HG03520 (cell line): ENCODE measurements around the gene PROC.
A peak's percentile ranks its signal among the peaks of the same experiment; 100 is the strongest.

Source experiments
- ATAC-seq: cut with Tn5 transposase; IDR thresholded peaks from one replicate; pipeline ENCODE4 v1.9.1; 2021; ENCODE audit warnings: mild to moderate bottlenecking, moderate library complexity; ENCODE audit not compliant: unreplicated experiment

PROC gene

GRCh38 chr2:127418300-127419111 is at the start of gene PROC:
Gene PROC, plus strand, starts transcription at chr2:127418427. Its CDS starts 1,516 bp downstream, at chr2:127419943.
- no peak for ATAC-seq

- no peak for ATAC-seq
Observed at GRCh38 chr2:127370010-127370409, 48.2 kb upstream of the PROC start.

GRCh38 chr2:127371037-127371436 is 47.2 kb upstream of the PROC start:
- no peak for ATAC-seq

GRCh38 chr2:127373362-127374083 is 44.7 kb upstream of the PROC start:
- no peak for ATAC-seq

- no peak for ATAC-seq
Observed at GRCh38 chr2:127376257-127376656, 42.0 kb upstream of the PROC start.

DNA sequence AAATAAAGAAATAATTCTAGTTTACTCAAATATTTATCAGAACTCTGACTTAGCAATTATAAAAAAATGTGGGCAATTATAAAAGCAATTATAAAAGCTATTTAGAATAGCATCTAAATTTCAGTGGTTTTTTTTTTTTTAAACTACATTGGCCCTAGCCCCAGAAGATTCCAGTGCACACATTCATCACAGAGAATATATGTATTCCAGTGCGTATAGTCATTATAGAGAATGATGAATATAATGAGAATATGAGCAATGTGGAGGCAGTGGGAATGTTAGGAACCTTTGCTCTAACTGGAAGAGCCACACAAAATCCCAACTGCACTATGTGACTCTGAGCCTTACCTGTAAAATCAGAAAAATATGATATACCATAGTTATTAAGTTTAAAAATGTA is 41.0 kb upstream of the PROC start:
- no peak for ATAC-seq

GRCh38 chr2:127378720-127379119 is 39.5 kb upstream of the PROC start:
- no peak for ATAC-seq

DNA sequence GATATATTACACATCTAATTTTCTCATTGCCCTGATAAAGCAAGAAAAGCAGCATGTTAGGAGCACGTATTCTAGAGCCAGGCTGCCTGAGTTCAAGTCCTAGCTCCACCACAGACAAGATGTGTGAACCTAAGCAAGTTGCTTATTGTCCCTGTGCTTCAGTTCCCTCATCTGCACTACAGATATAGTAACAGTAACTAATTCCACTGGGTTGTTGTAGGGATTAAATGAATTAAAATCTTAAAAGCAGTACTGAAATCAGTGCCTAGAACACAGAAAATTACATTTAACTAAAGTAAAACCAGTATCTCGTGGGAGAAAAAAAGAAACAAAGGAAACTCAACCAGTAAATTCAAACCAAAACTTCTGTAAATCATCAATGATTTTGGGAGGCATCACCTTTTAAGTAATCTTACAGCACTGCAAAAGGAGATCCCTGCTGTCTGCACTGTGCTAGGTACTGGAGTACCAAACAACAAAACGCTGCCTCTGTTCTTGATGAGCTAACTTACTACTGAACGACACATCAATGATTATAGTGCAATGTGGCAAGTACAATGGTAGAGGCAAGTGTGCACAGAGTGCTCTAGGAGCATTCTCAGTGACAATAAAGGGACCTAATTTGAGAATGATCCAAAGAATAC is 38.4 kb upstream of the PROC start:
- ATAC-seq, result no peak

DNA sequence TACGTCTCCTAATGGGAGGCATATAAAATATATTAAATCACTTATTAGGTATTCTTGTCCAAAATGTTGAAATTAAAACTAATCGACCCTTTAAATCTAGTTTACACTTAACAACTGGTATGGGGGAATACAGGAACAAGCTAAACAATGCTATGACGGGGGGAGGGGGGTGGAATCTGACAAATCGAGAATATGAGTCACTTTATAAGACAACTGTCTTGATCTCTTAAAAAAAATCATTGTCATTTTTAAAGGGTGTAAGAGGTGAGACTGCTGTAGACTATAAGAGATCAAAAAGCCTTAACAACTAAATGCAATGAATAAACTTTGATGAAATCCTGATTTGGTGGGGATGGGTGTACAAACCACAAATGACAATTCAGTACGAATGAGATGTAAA is 36.5 kb upstream of the PROC start:
- no peak for ATAC-seq

DNA sequence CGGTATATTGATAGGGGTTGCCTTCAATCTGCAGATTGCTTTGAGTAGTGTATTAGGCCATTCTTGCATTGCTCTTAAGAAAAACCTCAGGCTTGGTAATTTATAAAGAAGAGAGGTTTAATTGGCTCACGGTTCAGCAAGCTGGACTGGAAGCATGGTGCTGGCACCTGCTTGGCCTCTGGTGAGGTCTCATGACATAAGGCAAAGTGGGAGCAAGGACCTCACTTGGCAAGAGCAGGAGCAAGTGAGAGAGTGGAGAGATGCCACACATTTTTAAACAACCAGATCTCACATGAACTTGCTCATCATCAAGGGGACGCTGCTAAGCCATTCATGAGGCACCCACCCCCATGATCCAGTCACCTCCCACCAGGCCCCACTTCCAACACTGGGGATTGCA is 35.4 kb upstream of the PROC start:
- ATAC-seq, result no peak

DNA sequence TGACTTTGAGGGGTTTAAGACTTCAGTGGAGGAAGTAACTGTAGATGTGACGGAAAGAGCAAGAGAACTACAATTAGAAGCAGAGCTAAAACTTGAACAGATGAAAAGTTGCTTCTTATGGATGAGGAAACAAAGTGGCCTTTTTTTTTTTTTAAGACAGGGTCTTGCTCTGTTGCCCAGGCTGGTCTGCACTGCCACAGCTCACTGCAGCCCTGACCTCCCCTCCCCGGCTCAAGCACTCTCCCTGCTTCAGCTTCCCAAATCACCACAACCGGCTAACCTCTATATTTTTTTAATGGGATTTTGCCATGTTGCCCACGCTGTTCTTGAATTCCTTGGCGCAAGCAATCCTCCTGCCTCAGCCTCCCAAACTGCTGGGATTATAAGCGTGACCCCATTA is 33.7 kb upstream of the PROC start:
- no peak for ATAC-seq

- no peak for ATAC-seq
Observed at GRCh38 chr2:127386246-127386645, 32.0 kb upstream of the PROC start.

DNA sequence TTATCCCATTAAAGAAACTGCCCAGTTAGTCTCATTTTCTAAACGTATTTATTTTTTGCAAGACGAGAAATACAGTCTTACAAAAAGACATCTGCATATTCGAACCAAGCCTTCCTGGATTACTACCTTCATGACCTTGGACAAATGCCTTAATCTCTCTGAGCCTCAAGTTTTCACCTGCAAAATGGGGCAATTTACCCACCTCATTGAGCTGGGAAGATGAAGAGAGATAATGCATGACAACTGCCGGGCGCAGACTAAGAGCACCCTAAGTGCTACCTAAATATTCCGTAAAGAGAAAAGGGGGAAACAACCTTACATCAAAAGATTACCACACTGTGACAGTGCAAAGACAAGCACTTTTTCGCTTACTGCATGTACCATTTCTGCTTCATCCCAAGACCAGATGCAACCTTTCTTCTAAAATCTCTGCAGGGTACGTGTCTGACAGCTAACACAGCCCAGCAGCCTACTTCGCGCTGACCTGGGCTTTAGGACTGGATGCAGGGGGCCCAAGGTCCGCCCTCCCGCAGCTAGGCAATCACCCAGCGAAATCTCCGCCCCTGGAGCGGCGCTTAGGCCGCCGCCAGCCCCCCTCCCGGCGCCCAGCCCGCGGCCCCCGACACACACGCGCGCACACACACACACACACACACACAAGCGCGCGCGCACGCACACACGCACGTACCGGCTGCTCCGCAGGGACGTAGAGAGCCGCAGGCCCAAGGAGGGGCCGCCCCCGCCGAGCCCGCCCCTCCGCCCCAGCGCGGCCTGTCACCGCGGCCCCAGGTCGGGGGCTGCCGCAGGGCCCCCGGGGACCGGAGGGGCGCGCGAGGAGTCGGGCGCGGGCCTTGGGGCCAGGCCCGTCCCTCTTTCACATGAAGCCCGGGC is 31.2 kb upstream of the PROC start:
- ATAC-seq, result peak; percentile 56

DNA sequence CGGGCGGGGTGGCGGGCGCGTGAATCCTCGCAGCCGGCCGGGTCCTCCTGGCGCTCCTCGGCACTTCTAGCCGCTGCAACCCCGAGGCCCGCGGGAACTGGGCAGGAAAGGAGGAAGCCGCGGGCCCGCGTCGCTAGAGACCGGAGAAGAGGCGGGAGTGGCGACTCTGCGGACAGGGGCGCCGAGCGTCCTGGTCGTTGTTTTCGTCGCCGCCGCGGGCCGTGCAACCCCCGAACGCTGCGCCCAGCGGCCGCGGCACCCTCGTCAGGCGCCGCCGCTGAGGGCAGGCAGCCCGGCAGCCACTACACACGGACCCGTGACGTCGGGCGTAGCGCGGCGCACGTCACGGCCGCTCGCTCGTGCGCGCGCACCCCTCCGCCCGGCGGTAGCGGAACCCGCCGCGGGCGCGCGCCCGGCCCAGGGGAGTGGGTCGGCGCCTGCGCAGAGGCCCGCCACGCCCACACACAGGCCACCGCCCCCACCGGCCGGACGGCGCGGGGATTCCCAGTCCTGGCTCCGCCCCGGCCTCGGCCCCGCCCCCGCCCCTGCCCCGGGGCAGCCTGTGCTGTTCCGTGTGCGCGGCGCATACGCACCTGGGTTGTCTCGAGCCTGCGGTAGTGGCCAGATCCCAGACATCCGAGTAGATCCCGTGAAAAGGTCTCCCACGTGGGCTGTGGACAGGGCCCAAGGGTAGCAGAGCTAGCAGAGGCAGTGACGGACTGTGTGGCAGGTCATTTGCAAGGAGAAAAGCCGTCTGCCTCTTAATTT is 30.4 kb upstream of the PROC start, which contains the start of gene MAP3K2:
MAP3K2 (minus strand) TSS at position 321 of the 768 bp plus-strand sequence. CDS start 44,846 bp downstream, outside the sequence.
- peak; percentile 71 for ATAC-seq

- peak; percentile 10 for ATAC-seq
Observed at GRCh38 chr2:127388423-127389164, 29.6 kb upstream of the PROC start.

- no peak for ATAC-seq
Observed at GRCh38 chr2:127389778-127390435, 28.3 kb upstream of the PROC start.

DNA sequence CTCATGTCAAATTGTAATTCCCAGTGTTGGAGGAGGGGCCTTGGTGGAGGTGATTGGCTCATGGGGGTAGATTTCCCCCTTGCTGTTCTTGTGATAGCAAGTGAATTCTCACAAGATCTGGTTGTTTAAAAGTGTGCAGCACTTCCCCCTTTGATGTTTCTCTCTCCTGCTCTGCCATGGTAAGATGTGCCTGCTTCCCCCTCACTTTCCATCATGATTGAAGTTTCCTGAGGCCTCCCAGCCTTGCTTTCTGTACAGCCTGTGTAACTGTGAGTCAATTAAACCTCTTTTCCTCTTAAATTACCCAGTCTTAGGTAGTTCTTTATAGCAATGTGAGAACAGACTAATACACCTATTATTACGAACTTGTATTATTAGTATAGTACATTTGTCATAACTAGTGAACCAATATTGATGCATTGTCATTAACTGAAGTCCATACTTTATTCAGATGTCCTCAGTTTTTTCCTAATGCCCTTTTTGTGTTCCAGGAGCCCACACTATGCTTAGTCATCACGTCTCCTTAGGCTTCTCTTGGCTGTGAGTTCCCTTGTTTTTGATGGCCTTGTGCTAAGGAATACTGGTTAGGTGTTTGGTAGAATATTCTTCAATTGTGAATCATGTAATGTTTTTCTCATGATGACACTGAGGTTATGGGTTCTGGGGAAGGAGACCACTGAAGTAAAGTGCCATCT is 25.9 kb upstream of the PROC start:
- no peak for ATAC-seq
